RCC 7860 (cell line): ENCODE results near the gene RAD52.

Experiments used
- DNase-seq: peaks from one replicate; pipeline ENCODE4 v3.0.0-alpha.2; 2015; ENCODE audit warnings: low spot score
- FAIRE-seq: peaks from 2 replicates; lab custom pipeline; 2012; peaks lifted over from hg19 to GRCh38; lab: Jason Lieb, UNC

Gene RAD52

DNA sequence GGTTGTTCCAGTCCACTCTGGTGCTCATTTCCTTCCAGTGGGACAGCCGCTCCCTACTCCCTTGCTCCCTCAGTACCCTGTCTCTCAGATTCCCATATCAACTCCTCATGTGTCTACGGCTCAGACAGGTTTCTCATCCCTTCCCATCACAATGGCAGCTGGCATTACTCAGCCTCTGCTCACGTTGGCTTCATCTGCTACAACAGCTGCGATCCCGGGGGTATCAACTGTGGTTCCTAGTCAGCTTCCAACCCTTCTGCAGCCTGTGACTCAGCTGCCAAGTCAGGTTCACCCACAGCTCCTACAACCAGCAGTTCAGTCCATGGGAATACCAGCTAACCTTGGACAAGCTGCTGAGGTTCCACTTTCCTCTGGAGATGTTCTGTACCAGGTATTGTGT is 69.9 kb downstream of the RAD52 start:
- DNase-seq (no peak), FAIRE-seq (no peak)

DNA sequence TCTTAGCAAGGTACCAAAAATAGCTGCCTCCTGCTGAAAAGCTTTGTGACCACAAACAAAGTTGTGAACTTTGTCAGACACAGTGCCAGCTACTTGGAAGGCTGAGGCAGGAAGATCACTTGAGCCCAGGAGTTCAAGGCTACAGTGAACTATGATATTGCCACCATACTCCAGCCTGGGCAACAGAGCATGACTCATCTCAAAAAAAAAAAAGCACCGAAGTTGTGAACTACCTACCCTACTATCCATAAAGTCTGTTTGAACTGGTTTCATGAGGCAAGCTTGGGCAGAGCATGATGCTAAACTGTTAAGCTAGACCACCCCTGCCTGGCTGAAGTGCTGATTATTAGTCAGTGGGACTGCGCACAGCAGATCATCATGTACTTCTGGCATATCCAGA is 75.5 kb downstream of the RAD52 start:
- no peak for DNase-seq

DNA sequence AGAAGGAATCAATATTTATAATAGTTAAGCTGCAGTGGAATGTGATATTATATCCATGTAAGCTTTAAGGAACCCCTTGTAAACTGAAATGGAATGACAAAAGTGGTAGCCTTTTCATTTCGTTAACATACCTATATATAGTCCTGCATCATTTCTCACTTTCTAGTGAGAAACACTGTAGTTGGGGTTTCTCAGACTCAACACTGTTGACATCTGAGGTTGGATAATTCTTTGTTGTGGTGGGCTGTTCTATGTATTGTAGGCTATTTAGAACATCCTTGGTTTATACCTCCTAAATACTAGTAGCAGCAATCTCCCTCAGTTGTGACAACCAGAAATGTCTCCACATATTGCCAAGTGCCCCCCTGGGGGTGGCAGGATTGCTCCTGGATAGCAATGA is 79.1 kb downstream of the RAD52 start:
- FAIRE-seq = no peak
- no peak for DNase-seq

More for the DNA sequence above, 75.5 kb downstream of the RAD52 start:
- no peak for FAIRE-seq

DNA sequence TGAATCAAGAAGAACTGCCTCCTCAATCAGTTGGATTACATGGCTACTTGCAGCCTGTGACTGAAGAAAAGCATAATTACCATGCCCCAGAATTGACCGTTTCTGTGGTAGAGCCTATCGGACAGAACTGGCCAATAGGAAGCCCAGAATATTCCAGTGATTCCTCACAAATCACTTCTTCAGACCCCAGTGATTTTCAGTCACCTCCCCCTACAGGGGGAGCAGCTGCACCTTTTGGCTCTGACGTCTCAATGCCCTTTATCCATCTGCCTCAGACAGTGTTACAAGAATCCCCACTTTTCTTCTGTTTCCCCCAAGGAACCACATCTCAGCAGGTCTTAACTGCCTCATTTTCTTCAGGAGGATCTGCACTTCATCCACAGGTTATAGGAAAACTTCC is 80.8 kb downstream of the RAD52 start:
- no peak for DNase-seq
- FAIRE-seq = no peak

DNA sequence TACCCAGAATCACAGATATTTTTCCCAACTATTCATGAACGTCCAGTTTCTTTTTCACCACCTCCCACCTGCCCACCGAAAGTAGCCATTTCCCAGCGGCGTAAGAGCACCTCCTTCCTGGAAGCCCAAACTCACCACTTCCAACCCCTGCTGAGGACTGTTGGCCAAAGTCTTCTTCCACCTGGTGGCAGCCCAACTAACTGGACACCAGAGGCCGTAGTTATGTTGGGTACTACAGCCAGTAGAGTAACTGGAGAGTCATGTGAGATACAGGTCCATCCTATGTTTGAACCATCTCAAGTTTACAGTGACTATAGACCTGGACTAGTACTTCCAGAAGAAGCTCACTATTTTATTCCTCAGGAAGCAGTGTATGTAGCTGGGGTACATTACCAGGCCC is 81.6 kb downstream of the RAD52 start:
- no peak for DNase-seq
- no peak for FAIRE-seq

DNA sequence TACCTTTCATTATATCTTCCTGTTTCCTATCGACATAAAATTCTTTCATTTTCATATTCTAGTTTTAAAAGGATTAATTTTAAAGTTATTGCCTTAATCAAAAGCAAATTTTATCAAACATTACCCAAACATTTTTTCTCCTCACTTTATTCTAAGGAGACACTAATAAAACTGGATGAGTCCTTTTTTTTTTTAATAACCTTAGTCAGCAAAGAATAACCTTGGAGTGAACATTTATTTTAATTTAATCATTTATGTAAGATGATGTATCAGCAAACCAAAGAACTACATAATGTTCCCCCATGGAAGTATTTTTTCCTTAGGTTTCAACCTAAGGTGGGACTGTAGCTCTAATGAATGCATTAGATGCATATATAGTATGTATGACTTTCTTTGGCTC is 83.9 kb downstream of the RAD52 start:
- no peak for DNase-seq
- FAIRE-seq = no peak

DNA sequence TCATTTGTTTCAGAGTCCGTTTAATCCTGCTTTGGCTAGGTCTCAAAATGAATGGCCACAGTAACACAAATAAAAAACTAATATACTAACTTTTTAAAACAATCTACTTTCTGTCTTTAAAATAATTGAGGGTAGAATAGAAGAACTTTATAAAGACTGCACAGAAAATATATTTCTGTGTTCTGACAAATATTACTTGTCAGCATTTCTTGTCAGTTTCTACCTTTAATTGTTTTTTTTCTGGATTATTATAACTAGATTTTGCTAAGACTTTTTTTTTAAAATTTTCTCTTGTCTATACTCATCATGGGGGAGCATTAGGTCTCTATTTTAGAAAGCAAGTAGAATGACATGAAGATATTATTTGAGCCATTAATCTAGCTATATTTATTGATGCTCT is 86.2 kb downstream of the RAD52 start:
- FAIRE-seq (no peak), DNase-seq (no peak)

DNA sequence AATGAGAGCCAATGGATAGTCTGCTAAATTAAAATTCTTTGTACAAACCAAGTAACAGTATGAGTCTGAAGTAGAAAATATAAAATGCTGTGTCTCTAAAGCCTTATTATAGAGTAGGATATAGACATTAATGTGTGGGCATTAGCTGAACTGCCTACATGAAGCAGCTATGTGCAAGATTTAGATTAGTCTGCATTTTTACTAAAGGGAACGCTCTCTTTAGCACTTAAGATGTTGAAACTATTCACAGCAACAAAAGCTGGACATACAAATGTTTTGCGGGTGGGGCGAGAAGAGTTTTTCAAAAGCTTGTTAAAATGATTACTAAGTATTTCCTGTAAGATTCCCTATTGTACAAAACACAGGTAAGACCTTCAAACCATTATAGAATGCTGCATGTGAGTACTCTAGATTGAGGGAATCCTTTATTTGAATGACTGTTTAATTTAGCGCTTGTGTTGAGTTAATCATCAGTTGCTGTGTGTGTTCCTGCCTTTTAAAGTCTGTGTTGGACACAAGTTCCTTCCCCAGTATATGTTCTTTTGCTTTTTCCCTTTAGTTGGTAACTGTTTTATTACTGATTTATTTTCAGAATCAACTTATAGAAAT is 87.1 kb downstream of the RAD52 start:
- FAIRE-seq (no peak), DNase-seq (no peak)
